Sigmoid colon (tissue), 4 donors: Measurements from ENCODE around the gene GRID1.

Source experiments
- EP300 ChIP-seq, 4 donors: sonication (generic); formaldehyde crosslinking; IDR thresholded peaks; one replicate each; pipeline ENCODE4 v1.6.1; 2017; ENCODE audit warnings: antibody characterized with exemption in 4 of 4
- POLR2A ChIP-seq, 2 donors: fragments of 450-650 bp; IDR thresholded peaks; one replicate each; pipeline ENCODE4 v1.6.1; 2016; ENCODE audit warnings: antibody characterized with exemption in 2 of 2, mild to moderate bottlenecking in 2 of 2, moderate library complexity in 2 of 2
- POLR2AphosphoS5 ChIP-seq, 4 donors: sonication (generic); formaldehyde crosslinking; IDR thresholded peaks; one replicate each; pipeline ENCODE4 v1.6.1; 2017; ENCODE audit warnings: antibody characterized with exemption in 4 of 4
- TF ChIP-seq, protein P1 (sequence below), 4 experiments: fragments of 450-650 bp in 3 of 4; fragments of 200-600 bp in 1 of 4; IDR thresholded peaks; one replicate each; pipeline ENCODE4 v1.5.1; 2016 to 2019; ENCODE audit warnings: antibody characterized with exemption in 4 of 4, mild to moderate bottlenecking in 3 of 4, moderate library complexity in 2 of 4

DNA sequence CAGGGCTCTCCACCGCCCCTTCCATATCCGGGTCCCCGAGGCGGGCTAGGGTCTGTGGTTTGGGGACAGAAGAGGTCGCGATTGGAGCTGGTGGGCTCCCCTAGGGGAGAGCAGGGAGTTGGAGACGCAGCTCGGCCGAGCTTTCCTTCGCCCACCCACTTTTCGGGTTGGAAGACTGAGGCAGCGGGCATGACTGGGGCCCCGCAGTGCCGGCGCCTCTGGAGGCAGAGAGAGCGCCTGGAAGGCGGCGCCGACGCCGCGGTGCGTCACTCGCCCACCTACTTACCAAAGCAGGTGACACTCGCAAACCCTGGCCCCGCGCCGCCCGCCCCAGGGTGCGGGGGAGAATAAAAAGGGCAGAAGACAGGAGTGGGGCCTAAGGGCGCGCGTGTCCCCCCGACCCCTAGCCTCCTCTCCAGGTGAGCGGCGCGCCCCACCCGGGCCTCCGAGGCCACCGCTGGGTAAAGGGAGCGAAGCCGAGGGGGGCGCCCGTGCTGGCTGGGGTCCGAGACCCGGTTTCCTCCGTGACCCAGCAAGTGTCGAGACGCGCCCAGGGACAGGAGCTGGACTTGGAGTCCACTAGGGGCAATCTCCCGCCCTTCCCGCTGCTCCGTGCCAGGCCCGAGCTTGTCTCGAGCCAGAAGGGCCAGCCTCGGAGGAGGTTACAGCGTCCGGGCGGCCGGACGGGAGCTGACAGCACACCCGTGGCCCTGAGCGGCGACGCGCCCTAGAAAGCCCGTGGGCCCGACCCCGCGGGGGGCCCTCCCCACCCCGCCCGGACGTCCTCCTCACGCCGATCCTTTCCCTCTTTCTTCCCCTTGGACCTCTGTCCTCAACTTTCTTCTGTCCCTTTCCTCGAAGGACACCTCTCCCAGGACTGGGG, 34.4 kb upstream of the GRID1 start:
- TF ChIP-seq POLR2A (IDR thresholded peaks at IDR 0.05) (no peak), POLR2AphosphoS5 (IDR thresholded peaks at IDR 0.05) (no peak), EP300 (IDR thresholded peaks at IDR 0.05) (no peak)
- TF ChIP-seq, protein P1, sequence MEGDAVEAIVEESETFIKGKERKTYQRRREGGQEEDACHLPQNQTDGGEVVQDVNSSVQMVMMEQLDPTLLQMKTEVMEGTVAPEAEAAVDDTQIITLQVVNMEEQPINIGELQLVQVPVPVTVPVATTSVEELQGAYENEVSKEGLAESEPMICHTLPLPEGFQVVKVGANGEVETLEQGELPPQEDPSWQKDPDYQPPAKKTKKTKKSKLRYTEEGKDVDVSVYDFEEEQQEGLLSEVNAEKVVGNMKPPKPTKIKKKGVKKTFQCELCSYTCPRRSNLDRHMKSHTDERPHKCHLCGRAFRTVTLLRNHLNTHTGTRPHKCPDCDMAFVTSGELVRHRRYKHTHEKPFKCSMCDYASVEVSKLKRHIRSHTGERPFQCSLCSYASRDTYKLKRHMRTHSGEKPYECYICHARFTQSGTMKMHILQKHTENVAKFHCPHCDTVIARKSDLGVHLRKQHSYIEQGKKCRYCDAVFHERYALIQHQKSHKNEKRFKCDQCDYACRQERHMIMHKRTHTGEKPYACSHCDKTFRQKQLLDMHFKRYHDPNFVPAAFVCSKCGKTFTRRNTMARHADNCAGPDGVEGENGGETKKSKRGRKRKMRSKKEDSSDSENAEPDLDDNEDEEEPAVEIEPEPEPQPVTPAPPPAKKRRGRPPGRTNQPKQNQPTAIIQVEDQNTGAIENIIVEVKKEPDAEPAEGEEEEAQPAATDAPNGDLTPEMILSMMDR (IDR thresholded peaks at IDR 0.05) = no peak
